GM18511 (cell line): ENCODE measurements around the gene FRY.

ENCODE experiments used
- ATAC-seq: cut with Tn5 transposase; IDR thresholded peaks from one replicate; pipeline ENCODE4 v1.9.1; 2021; ENCODE audit warnings: mild to moderate bottlenecking, moderate library complexity; ENCODE audit not compliant: unreplicated experiment

The FRY gene

DNA sequence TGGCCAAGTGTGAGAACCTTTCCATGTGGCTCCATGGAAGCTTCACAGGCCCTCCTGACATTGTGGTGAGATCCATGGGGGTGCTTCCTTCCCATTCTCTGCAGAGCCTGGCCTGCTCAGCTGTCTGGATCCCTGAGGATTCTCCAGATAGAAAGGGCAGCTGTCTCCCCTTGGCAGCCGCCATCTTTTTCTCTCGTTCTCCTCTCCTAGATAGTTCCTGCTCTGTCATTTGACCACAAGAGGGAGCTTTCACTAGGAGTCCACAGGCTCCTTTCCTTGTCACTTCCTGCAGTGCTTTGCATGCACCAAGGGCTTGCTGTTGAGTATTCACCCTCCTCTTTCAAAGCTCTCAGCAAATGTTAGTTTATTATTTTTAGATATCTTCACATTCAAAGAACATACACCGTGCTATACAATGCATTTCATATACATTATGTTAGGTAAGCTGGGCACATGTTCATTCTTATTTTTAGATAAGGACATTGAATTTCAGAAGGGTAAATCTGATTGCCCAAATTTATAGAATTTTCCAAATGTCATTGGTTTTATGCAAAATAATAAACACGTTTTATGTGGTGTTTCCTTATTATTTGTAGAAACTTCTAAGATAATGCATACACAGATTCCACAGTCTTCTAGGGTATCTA is 133.2 kb downstream of the FRY start:
- ATAC-seq, result no peak

- no peak for ATAC-seq
These were observed 134.2 kb downstream of the FRY start for GRCh38 chr13:32165796-32166195.

DNA sequence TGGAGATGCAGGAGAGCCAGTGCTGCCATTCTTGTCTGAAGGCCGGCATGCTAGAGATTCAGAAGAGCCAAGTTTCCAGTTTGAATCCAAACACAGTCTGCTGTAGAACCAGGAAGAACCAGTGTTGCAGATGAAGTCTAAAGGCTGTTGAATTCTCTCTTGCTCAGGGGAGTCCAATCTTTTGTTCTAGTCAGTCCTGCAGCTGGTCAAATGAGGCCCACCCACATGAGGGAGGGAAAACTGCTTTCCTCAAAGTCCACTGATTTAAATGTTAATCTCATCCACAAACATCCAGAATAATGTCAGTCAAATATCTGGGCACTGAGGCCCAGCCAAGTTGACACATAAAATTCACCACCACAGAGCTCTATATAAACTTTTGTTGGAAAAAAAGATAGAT is 136.6 kb downstream of the FRY start:
- ATAC-seq, result no peak

GRCh38 chr13:32170841-32171240 is 139.3 kb downstream of the FRY start:
- ATAC-seq, result no peak

DNA sequence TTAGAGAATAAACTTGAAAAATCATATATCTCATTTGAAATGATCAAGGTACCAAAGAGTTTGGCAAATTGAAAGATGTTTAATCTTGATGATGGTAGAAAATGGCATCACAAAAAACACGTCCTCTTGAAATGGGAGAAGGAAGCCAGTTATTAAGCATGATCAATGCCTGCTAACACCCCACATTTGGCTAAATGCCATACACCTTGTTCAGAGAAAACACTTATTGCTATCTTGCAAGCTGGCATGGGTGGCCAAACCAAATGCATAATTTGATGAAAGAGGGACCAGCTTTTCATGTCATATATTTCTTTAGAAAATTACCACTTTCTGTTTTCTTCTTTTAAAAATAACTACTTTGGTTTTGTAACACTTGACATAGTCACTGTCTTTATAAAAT is 142.3 kb downstream of the FRY start:
- no peak for ATAC-seq

DNA sequence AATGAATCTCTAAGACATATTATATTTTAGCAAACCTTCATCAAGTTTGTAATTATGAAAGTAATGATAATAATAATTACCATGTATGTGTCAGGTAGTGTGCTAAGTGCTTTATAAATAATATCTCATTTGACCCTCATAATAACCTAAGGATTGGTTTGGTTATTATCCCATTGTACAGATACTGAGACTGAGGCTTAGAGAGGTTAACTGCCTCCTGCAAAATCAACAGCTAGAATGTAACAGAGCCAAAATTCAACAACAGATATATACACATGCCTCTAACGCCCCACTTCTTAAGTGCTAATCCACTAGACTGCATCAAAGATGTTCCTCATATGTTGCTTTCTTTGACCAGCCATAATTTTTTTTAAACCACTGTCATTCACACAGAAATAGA is 142.8 kb downstream of the FRY start:
- ATAC-seq, result no peak

DNA sequence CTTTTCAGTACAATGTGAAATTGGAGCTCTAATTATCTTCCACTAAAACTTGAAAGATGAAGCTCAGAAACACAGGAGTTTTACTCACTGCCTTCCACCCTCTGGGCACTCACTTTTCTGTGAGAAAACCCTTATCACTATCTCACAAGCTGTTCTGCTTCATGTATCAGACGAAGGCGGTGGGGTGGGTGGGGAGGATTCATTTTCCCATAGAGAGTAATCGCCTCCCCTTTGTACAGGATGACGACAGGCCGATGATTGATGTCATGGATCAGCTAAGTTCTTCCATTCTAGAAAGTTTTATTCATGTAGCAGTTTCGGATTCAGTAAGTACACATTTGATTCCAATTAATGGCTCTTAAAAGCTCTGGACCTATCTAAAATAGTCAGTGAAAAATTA is 143.7 kb downstream of the FRY start:
- no peak for ATAC-seq

DNA sequence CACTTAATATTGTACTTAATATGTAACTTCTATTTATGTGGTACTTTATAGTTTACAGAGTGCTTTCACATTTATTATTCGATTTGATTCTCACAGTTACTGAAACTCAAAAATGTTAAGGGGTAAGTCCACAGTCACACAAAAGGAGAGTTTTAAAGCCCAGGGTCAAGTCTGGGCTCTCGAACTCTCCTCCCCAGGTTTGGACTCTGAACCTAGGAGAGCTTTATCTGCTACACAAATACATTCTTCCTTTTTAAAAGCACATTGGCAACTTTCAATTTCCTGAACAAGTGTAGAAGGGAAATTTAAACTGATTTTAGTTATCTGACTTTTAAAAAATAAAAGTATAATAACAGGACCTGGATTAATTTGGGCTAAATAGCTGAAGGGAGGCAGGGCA is 144.4 kb downstream of the FRY start:
- no peak for ATAC-seq

DNA sequence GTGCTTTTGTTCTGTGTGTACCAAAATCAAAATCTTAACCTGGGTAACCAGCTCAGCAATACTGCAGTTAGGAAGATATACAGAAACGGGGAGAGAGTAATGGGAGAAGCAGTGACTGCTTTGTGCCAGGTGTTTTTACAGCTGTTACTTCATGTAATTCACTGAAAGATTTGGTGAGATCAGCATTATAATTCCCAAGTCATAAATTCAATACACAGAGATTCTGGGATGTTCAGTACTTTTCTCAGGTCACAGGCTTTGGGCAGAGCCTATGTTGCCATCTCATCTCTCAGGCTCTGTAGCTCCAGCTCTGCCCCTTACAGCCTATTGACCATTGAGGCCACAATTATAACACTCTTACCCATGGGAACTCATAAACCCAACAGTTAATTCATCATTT is 145.1 kb downstream of the FRY start:
- no peak for ATAC-seq

- ATAC-seq, result no peak
These were observed 147.2 kb downstream of the FRY start for GRCh38 chr13:32178763-32179162.

DNA sequence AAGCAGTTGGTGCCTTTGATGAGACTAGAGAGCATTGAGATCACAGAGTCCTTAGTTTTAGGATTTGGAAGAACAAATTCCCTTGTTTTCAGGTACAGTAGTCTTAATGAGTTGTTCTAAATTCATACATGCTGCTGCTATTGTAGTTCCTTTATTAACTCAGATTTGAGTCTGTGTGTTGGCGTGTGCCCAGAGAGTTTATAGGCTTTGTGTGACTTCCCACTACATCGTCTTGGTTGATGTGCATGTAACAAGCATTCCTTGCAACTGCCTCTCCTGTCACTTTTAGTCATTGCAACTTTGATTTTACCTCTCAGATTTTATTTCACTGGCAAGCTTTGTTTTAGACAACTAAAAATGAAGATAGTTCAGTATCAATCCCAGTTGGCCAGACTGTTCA is 148.1 kb downstream of the FRY start:
- no peak for ATAC-seq

GRCh38 chr13:32187651-32188050 is 156.1 kb downstream of the FRY start:
- ATAC-seq, result no peak

DNA sequence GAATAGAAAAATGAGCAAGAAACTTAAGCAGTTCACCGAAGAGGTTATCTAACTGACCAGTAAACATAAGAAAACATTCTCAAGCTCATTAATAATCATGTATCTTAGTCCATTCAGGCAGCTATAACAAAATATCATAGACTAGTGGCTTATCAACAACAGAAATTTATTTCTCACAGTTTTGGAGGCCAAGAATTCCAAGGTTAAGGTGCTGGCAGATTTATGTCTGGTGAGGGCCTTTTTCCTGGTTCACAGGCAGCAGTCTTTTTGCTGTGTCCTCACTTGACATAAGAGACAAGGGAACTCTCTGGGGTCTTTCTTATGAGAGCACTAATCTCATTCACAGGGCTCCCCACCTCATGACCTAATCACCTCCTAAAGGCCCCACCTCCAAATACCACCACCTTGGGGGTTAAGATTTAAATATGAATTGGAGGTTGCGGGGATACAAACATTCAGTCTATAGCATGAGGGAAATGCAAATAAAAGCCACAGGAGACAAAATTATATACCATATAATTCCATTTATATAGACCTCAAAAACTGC is 160.0 kb downstream of the FRY start:
- no peak for ATAC-seq

DNA sequence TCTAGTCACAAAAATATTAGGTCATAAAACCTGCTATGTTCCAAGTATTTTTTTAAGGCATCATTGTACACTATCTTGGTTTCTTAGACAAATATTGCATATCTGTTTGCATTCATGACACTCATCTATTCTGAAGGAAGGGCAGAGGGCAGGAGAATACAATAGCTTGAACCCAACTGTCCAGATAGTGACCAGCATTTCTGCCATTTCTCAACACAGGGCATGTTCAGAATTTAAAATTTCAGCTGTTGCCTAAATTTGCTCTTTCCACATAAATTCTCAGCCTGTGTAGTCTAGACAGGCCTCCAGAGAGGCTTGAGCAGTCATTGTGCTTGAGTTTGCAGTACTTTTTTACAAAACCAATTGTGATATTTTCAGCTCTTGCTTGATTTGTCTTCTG is 164.1 kb downstream of the FRY start:
- ATAC-seq, result no peak

DNA sequence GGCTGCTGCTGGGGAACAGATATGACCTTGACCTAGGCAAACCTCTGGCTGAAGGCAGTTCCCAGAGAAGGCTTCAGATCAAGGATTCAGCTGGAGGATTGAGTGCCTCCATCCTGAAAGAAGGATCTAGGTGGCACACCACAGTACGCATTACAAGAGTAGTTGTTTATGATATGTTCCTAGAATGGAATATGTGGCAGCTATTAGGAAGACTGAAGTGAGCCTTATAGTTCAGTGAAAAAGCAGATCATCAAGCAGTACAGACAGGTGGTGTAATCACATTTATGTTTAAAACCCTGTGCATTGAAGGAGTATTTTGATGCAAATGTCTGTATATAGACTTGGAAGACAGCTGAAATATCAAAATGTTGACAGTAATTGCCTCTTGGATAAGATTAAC is 167.6 kb downstream of the FRY start:
- no peak for ATAC-seq

DNA sequence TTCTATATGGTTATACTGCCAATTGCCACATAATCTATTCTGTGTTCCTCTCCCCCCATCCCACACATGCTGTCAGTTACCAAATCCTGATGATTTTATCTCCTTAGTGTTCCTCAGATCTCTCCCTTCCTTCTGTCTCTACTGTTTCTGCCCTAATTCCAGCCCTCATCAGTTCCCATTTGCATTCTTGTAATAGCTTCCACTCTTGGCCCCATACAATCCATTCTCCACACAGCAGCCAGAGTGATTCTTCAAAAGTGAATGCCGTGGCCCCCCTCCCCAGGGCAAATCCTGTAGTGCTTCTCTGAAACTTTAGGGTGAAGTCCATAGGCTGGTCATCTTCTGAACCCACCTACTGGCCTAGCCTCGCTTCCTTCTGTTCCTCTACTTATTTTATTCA is 169.2 kb downstream of the FRY start:
- ATAC-seq, result no peak

DNA sequence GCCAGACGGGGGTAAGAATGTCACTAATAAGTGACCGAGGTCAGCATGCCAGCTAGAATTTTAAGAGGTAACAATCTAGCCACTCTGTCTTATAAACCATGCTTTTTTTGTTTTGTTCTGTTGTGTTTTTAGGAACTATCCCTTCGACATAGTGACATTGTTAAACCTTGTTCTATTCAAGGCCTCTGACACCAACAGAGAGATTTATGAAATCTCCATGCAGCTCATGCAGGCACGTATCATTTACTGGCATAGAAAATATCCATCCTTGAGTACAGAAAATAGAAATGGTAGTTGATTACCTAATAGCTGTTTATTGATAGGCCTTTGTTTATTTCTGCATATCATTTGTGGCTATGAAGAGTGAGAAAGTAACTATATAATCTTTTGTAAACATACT is 170.2 kb downstream of the FRY start:
- ATAC-seq, result no peak

GRCh38 chr13:32202268-32202667 is 170.7 kb downstream of the FRY start:
- no peak for ATAC-seq

GRCh38 chr13:32203221-32203620 is 171.6 kb downstream of the FRY start:
- ATAC-seq, result no peak

DNA sequence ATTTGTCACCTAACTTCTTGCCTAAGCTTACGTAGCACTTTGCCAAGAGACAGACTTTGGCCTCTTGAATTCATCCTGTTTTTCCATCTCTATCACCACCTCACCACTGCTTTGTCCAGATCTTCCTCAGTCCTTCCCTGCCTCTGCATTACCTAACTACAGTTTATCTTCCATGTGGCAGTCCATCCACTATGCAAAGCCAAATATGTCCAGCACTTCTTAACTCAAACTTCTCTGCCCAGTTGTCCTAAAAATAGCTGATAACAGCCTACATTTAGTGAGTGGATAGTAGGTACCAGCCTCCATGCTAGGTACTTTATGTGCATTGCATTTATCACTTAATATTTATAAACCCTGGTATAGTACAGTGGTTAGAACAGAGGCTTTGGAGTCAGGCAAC is 172.2 kb downstream of the FRY start:
- no peak for ATAC-seq

DNA sequence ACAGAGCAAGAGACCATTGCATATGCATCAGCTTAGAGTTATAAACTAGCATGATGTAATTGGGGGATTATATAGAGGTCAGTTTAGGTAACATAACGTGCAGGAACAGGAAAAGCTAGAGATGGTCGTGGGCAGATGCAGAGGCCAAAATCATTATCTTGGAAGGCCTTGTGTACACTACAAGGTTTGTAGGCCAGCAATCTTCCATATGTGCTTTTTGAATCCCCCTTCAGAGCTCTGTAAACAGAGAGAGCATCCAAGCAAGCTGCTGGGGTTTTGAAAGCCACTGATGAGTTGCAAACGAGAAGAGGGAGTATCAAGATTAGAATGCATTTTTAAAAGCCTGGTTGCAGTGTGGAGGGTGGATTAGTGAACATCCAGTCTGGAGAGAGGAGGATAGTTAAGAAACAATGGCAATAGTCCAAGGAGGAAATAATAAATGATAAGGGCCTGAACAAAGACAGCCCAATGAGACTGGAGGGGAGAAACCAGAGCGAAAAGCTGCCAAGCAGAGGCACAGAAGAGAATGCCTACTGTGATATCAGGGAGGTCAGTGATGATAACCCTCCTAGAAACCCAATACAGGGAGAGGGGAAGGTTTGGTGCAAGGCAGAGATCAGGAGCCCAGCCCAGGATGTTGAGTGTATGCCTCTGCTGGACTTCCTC is 174.0 kb downstream of the FRY start:
- no peak for ATAC-seq

DNA sequence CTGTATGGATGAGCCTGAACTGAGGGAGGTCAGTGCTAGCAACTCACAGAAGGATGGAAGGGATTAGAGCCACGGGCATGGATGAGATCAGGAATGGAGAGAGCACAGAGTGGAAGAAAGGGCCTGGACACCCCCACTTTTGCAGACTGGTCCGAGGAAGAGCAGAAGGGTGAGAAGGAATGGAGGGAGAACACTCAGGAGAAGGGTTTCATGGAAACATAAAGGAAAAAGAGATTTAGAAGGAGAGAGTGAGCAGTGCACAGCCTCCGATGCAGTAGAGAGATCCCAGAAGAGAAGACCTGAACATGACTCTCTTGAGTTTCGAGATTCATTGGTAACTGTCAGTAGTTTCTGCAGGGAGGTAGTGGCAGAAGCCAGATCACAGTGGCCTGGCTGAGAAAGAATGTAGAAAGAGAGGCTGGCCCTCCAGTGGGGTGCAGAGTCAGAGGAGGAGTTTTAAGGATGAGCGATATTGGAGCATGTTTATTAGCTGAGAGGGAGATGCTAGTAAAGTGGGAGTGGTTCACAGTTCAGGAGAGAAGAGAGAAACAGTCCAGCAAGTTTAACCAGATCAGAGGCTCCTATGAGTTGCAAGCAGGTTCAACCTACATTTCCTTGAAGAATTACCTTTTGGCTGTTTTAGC is 174.6 kb downstream of the FRY start:
- ATAC-seq, result no peak
